Upper lobe of left lung (tissue), 4 donors: ENCODE data around the gene HIVEP3.

Experiments used
- EP300 ChIP-seq, 4 donors: sonication (generic); formaldehyde crosslinking; IDR thresholded peaks; one replicate each; pipeline ENCODE4 v1.5.1; 2017; ENCODE audit warnings: antibody characterized with exemption in 4 of 4, control low read depth in 2 of 4
- POLR2A ChIP-seq, 4 donors: fragments of 450-650 bp; IDR thresholded peaks; one replicate each; pipeline ENCODE4 v1.5.1; 2016 to 2017; ENCODE audit warnings: antibody characterized with exemption in 4 of 4, mild to moderate bottlenecking in 2 of 4
- TF ChIP-seq, protein P1 (sequence below), 6 experiments: fragments of 450-650 bp in 4 of 6; fragments of 200-600 bp in 2 of 6; sonication (generic) in 2 of 6; IDR thresholded peaks; one replicate each; pipeline ENCODE4 v1.5.1; 2016 to 2019; ENCODE audit warnings: antibody characterized with exemption in 6 of 6

DNA sequence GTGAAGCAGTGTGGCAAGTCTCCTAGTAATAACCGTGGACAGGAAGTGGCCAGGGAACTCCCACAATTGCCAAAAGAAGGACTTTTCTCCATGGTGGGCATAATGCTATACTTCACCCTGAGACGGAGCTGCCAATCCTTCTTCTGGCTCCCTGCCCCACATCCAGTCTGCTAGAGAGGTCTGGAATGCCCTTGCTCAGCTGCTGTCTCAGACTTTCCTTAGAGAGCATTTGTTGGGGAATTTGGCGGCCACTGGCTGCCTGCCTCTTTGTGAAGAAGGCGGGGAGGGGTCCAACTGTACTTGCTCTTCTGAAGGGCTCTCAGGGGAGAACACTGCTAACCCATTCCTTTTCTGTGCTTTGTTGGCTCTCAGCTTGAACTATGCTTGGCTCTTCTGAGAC is 310.5 kb downstream of the HIVEP3 start:
- no peak for TF ChIP-seq EP300 (IDR thresholded peaks at IDR 0.05)
- no peak for TF ChIP-seq POLR2A (IDR thresholded peaks at IDR 0.05)
- TF ChIP-seq, protein P1, sequence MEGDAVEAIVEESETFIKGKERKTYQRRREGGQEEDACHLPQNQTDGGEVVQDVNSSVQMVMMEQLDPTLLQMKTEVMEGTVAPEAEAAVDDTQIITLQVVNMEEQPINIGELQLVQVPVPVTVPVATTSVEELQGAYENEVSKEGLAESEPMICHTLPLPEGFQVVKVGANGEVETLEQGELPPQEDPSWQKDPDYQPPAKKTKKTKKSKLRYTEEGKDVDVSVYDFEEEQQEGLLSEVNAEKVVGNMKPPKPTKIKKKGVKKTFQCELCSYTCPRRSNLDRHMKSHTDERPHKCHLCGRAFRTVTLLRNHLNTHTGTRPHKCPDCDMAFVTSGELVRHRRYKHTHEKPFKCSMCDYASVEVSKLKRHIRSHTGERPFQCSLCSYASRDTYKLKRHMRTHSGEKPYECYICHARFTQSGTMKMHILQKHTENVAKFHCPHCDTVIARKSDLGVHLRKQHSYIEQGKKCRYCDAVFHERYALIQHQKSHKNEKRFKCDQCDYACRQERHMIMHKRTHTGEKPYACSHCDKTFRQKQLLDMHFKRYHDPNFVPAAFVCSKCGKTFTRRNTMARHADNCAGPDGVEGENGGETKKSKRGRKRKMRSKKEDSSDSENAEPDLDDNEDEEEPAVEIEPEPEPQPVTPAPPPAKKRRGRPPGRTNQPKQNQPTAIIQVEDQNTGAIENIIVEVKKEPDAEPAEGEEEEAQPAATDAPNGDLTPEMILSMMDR (IDR thresholded peaks at IDR 0.05) = no peak
